Measurements from ENCODE around the gene STON2. TPM values are rescaled to one million over a fixed set of nuclear protein-coding genes. Genes with fewer than 3 reads are reported as not detected.

The STON2 gene
- total RNA-seq, 1 experiment from 2014 or later, result 12.3 TPM

- Histone ChIP-seq H3K79me2 (ENCODE audit: low read length) (no peaks in the 10 kb centered on the region), H2AFZ (ENCODE audit: low read length) (no peak overlapping the region), H3K4me1 (ENCODE audit: insufficient read depth, low read length) (peaks cover 37% of the 10 kb centered on the region), H3K4me2 (ENCODE audit: low read length) (no peak overlapping the region), H3F3A (ENCODE audit: low read length, unreplicated experiment) (no peaks in the 10 kb centered on the region), H3K4me3 (ENCODE audit: low read length) (no peak overlapping the region), H3K9ac (ENCODE audit: low read length) (no peak overlapping the region), H3K27ac (ENCODE audit: low read length) (no peak overlapping the region; the same call in 1 of the 2 replicates), H3K36me3 (ENCODE audit: low read depth, low read length) (no peaks in the 10 kb centered on the region), H3K9me3 (ENCODE audit: low read length) (no peaks in the 10 kb centered on the region), H4K20me1 (ENCODE audit: low read length) (no peaks in the 10 kb centered on the region), H3K27me3 (ENCODE audit: low read length) (no peaks in the 10 kb centered on the region), H3K9me2 (replicated peaks; ENCODE audit: low read length) (no peaks in the 10 kb centered on the region)
- ATAC-seq (no peak), DNase-seq (no peak)
- BruUV-seq (replicated peaks), result no TSS peak
- intact Hi-C loops (cut with micrococcal nuclease), result no loop called here
- CTCF ChIA-PET, result no interaction called here
- POLR2A ChIA-PET (ENCODE audit: unreplicated experiment), result no interaction called here
- TF ChIP-seq, protein P1, sequence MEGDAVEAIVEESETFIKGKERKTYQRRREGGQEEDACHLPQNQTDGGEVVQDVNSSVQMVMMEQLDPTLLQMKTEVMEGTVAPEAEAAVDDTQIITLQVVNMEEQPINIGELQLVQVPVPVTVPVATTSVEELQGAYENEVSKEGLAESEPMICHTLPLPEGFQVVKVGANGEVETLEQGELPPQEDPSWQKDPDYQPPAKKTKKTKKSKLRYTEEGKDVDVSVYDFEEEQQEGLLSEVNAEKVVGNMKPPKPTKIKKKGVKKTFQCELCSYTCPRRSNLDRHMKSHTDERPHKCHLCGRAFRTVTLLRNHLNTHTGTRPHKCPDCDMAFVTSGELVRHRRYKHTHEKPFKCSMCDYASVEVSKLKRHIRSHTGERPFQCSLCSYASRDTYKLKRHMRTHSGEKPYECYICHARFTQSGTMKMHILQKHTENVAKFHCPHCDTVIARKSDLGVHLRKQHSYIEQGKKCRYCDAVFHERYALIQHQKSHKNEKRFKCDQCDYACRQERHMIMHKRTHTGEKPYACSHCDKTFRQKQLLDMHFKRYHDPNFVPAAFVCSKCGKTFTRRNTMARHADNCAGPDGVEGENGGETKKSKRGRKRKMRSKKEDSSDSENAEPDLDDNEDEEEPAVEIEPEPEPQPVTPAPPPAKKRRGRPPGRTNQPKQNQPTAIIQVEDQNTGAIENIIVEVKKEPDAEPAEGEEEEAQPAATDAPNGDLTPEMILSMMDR (conservative IDR thresholded peaks at IDR 0.05; ENCODE audit: low read depth, low read length), result no peak
- TF ChIP-seq EZH2phosphoT487 (IDR thresholded peaks at IDR 0.05; ENCODE audit: borderline replicate concordance, low read length), result no peak
- no peak for TF ChIP-seq EZH2 (IDR thresholded peaks at IDR 0.05; ENCODE audit: low read length, unreplicated experiment)
Observed at GRCh38 chr14:81385419-81385818, 14.7 kb downstream of the STON2 start.

- no peak overlapping the region for H3K4me2 ChIP-seq (ENCODE audit: low read length)
Observed at GRCh38 chr14:81384900-81385299, 15.2 kb downstream of the STON2 start.

More at GRCh38 chr14:81384900-81385299, 15.2 kb downstream of the STON2 start:
- intact Hi-C loops (cut with micrococcal nuclease), result loop anchor here (5.0 kb wide), 2 partner anchors 63 to 168 kb away; no protein-coding TSS in a partner anchor
- TF ChIP-seq EZH2phosphoT487 (IDR thresholded peaks at IDR 0.05; ENCODE audit: borderline replicate concordance, low read length) (no peak), EZH2 (IDR thresholded peaks at IDR 0.05; ENCODE audit: low read length, unreplicated experiment) (no peak)
- TF ChIP-seq, protein P1 (conservative IDR thresholded peaks at IDR 0.05; ENCODE audit: low read depth, low read length), result no peak
- H3K4me1 ChIP-seq (ENCODE audit: insufficient read depth, low read length), result peaks cover 37% of the 10 kb centered on the region
- H3K9me2 ChIP-seq (replicated peaks; ENCODE audit: low read length), result no peaks in the 10 kb centered on the region
- no peaks in the 10 kb centered on the region for H3K9me3 ChIP-seq (ENCODE audit: low read length)
- no peaks in the 10 kb centered on the region for H3F3A ChIP-seq (ENCODE audit: low read length, unreplicated experiment)
- H3K4me3 ChIP-seq (ENCODE audit: low read length), result no peak overlapping the region
- peak; percentile 62 for DNase-seq
- H3K79me2 ChIP-seq (ENCODE audit: low read length), result no peaks in the 10 kb centered on the region
- ATAC-seq, result peak; percentile 9
- H3K36me3 ChIP-seq (ENCODE audit: low read depth, low read length), result no peaks in the 10 kb centered on the region
- CTCF ChIA-PET, result no interaction called here
- no peak overlapping the region for H3K9ac ChIP-seq (ENCODE audit: low read length)
- no TSS peak for BruUV-seq (replicated peaks)
- POLR2A ChIA-PET (ENCODE audit: unreplicated experiment), result no interaction called here
- H4K20me1 ChIP-seq (ENCODE audit: low read length), result no peaks in the 10 kb centered on the region
- H3K27me3 ChIP-seq (ENCODE audit: low read length), result no peaks in the 10 kb centered on the region
- no peak overlapping the region for H3K27ac ChIP-seq (ENCODE audit: low read length)
- no peak overlapping the region for H2AFZ ChIP-seq (ENCODE audit: low read length)
